Hepatocyte (in vitro differentiated cells): ENCODE results near the gene SLC6A8. TPM values are rescaled to one million over a fixed set of nuclear protein-coding genes. Genes with fewer than 3 reads are reported as not detected.

Experiments used
- DNase-seq: peaks from one replicate; pipeline ENCODE4 v3.0.0-alpha.2; 2016; ENCODE audit warnings: low spot score
- H2AFZ ChIP-seq: fragments of 200-600 bp; sonication (generic); 2 replicates; pipeline ENCODE4 v1.6.0; 2016; ENCODE audit warnings: antibody characterized with exemption, mild to moderate bottlenecking
- H3K27ac ChIP-seq: fragments of 200-600 bp; sonication (generic); 2 replicates; pipeline ENCODE4 v1.5.1; 2016; ENCODE audit warnings: mild to moderate bottlenecking
- H3K27me3 ChIP-seq: fragments of 200-600 bp; sonication (generic); 2 replicates; pipeline ENCODE4 v1.6.1; 2016
- H3K36me3 ChIP-seq: fragments of 200-600 bp; sonication (generic); replicated peaks from 2 replicates; pipeline ENCODE4 v1.5.1; 2016; ENCODE audit warnings: low read depth; ENCODE audit not compliant: insufficient read depth
- H3K4me1 ChIP-seq: fragments of 200-600 bp; sonication (generic); 2 replicates; pipeline ENCODE4 v1.5.1; 2016; ENCODE audit warnings: mild to moderate bottlenecking, moderate library complexity; ENCODE audit not compliant: insufficient read depth
- H3K4me2 ChIP-seq: fragments of 200-600 bp; sonication (generic); 2 replicates; pipeline ENCODE4 v1.6.0; 2016
- H3K4me3 ChIP-seq: fragments of 200-600 bp; sonication (generic); 2 replicates; pipeline ENCODE4 v1.5.1; 2016; ENCODE audit warnings: mild to moderate bottlenecking
- H3K79me2 ChIP-seq: fragments of 200-600 bp; sonication (generic); 2 replicates; pipeline ENCODE4 v1.6.0; 2017; ENCODE audit warnings: mild to moderate bottlenecking
- H3K9me2 ChIP-seq: fragments of 200-600 bp; sonication (generic); replicated peaks from 2 replicates; pipeline ENCODE4 v1.6.0; 2017; ENCODE audit warnings: mild to moderate bottlenecking; ENCODE audit not compliant: insufficient read depth
- H3K9me3 ChIP-seq: fragments of 200-600 bp; sonication (generic); 2 replicates; pipeline ENCODE4 v1.5.1; 2016; ENCODE audit warnings: low read depth, mild to moderate bottlenecking
- H4K20me1 ChIP-seq: fragments of 200-600 bp; sonication (generic); 2 replicates; pipeline ENCODE4 v1.6.0; 2016; ENCODE audit warnings: mild to moderate bottlenecking; ENCODE audit not compliant: insufficient read depth, poor library complexity, severe bottlenecking
- EZH2 ChIP-seq: fragments of 200-600 bp; sonication (generic); IDR thresholded peaks from 2 replicates; pipeline ENCODE4 v1.6.1; 2016; ENCODE audit warnings: antibody characterized with exemption, mild to moderate bottlenecking, borderline replicate concordance
- EZH2phosphoT487 ChIP-seq: fragments of 200-600 bp; sonication (generic); IDR thresholded peaks from one replicate; pipeline ENCODE4 v1.6.1; 2018; ENCODE audit warnings: antibody characterized with exemption, mild to moderate bottlenecking, low read depth, moderate library complexity; ENCODE audit not compliant: unreplicated experiment, severe bottlenecking
- WGBS: methylation state at CpG from one replicate; pipeline ENCODE4 v1.1.6; 2016; ENCODE audit warnings: low lambda C conversion rate; ENCODE audit errors: missing lambda C conversion rate; 5-methylcytosine and 5-hydroxymethylcytosine counted together
- polyA plus RNA-seq: library from polyadenylated mRNA; unstranded; fragments of >200 nt; fragmentation: Nextera tagmentation; extraction: Ambion mirVana; gene quantifications from 2 replicates; pipeline ENCODE4 v1.2.1, GENCODE V29; 2016
- total RNA-seq: library from RNA; depleted of rRNA; stranded (reverse); fragments of >200 nt; gene quantifications from 2 replicates; pipeline ENCODE4 v1.2.3, GENCODE V29; 2014
- TF ChIP-seq, protein P1 (sequence below): fragments of 200-600 bp; sonication (generic); IDR thresholded peaks from 2 replicates; pipeline ENCODE4 v1.5.1; 2016; ENCODE audit warnings: antibody characterized with exemption, mild to moderate bottlenecking; ENCODE audit not compliant: poor library complexity

The SLC6A8 gene
- total and polyA plus RNA-seq, 2 experiments from 2014 or later, result 28.4 to 36.7 TPM

DNA sequence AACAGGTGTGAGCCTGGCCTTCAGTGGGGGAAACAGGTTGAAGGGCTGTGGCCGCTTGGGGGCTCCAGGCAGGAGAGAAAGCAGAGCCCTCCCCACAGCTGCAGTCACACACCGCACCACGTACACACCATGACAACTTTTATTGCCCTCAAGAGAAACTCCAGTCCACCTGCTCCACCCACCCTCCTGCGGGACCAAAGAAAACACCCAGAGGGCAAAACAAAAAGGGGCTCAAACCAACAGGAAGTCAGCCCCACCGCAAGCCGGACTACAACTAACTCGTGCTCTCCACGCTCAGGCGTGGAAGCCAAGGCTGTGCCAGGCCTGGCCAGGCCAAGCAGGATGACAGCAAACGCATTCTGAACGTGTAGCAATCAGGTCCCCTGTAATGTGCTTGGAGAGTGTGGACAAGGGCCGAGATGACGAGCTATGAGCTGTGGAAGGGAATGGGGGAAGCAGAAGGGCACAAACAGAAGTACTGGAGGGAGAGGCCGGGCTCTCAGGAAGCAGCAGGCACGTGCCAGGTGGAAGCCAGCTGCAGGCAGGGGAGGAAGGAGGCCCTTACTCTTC is 12.7 kb downstream of the SLC6A8 start:
- 73% methylated on average over 15 of the region's 15 CpGs for WGBS
- Histone ChIP-seq H3K9me3 (no peaks in the 10 kb centered on the region), H2AFZ (no peak overlapping the region), H3K27me3 (no peaks in the 10 kb centered on the region), H3K9me2 (no peaks in the 10 kb centered on the region), H4K20me1 (no peaks in the 10 kb centered on the region), H3K36me3 (no peaks in the 10 kb centered on the region), H3K4me3 (no peak overlapping the region), H3K27ac (no peak overlapping the region), H3K79me2 (no peaks in the 10 kb centered on the region), H3K4me2 (no peak overlapping the region), H3K4me1 (no peaks in the 10 kb centered on the region)
- TF ChIP-seq, protein P1, sequence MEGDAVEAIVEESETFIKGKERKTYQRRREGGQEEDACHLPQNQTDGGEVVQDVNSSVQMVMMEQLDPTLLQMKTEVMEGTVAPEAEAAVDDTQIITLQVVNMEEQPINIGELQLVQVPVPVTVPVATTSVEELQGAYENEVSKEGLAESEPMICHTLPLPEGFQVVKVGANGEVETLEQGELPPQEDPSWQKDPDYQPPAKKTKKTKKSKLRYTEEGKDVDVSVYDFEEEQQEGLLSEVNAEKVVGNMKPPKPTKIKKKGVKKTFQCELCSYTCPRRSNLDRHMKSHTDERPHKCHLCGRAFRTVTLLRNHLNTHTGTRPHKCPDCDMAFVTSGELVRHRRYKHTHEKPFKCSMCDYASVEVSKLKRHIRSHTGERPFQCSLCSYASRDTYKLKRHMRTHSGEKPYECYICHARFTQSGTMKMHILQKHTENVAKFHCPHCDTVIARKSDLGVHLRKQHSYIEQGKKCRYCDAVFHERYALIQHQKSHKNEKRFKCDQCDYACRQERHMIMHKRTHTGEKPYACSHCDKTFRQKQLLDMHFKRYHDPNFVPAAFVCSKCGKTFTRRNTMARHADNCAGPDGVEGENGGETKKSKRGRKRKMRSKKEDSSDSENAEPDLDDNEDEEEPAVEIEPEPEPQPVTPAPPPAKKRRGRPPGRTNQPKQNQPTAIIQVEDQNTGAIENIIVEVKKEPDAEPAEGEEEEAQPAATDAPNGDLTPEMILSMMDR, result no peak
- no peak for TF ChIP-seq EZH2
- no peak for TF ChIP-seq EZH2phosphoT487
- DNase-seq, result no peak

DNA sequence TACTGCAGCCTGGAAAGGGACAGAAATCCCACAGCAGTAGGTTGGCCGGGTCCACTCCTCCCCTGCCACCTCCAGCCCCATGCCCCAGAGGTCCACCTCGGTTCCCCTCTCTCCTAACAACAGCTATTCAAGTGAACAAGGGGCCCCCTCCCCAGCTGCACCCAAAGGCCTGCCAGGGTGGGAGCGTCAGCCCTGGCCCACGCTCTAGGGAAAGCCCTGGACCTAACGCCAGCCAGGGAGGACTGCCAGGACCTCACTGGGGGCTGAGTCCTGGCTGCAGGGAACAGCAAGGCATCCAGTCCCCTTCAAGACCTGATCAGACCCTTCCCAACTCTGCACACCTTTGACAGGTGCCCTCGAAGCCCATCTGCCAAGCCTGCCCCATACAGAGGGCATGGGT is 13.2 kb downstream of the SLC6A8 start:
- no peak overlapping the region for H3K4me3 ChIP-seq
- H3K36me3 ChIP-seq, result no peaks in the 10 kb centered on the region
- no peaks in the 10 kb centered on the region for H3K4me1 ChIP-seq
- no peaks in the 10 kb centered on the region for H4K20me1 ChIP-seq
- no peaks in the 10 kb centered on the region for H3K79me2 ChIP-seq
- no peak overlapping the region for H2AFZ ChIP-seq
- H3K4me2 ChIP-seq, result no peak overlapping the region
- TF ChIP-seq EZH2phosphoT487 (no peak), EZH2 (no peak)
- TF ChIP-seq, protein P1, result no peak
- H3K27ac ChIP-seq, result no peak overlapping the region
- no peaks in the 10 kb centered on the region for H3K9me2 ChIP-seq
- 89% methylated on average over 6 of the region's 6 CpGs for WGBS
- H3K9me3 ChIP-seq, result no peaks in the 10 kb centered on the region
- H3K27me3 ChIP-seq, result no peaks in the 10 kb centered on the region
- DNase-seq, result no peak

DNA sequence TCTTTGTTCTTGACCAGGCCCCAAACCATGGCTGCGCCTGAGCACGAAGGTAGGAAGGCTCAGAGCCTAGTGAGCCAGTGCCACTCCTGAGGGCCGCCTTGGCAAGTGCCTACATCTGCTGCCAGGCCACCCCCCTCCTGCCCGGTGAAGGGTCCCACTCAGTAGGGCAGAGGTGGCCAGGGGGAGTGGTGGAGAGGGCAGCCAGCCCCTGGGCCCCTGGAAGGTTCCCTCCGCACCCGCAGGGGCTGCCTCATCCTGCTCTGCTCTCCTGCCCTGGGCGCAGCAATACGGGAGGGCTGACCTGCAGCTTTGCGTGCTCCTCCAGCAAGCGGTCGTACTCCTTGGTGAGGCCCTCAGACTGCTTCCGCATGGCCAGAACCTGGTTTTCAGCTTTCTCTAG is 14.0 kb downstream of the SLC6A8 start:
- no peaks in the 10 kb centered on the region for H3K79me2 ChIP-seq
- no peaks in the 10 kb centered on the region for H3K27me3 ChIP-seq
- TF ChIP-seq EZH2, result no peak
- TF ChIP-seq, protein P1, result no peak
- no peak for TF ChIP-seq EZH2phosphoT487
- no peaks in the 10 kb centered on the region for H3K9me2 ChIP-seq
- H3K4me1 ChIP-seq, result no peaks in the 10 kb centered on the region
- H3K27ac ChIP-seq, result no peak overlapping the region
- DNase-seq, result no peak
- H2AFZ ChIP-seq, result no peak overlapping the region
- no peak overlapping the region for H3K4me2 ChIP-seq
- H3K4me3 ChIP-seq, result no peak overlapping the region
- no peaks in the 10 kb centered on the region for H3K36me3 ChIP-seq
- no peaks in the 10 kb centered on the region for H4K20me1 ChIP-seq
- no peaks in the 10 kb centered on the region for H3K9me3 ChIP-seq
- 88% methylated on average over 11 of the region's 12 CpGs for WGBS
